SW 1271 (cell line): Measurements from ENCODE around the gene ITGAX.
"Not testable (repeated sequence)": the region's sequence is repeated elsewhere in the genome, so short reads cannot be mapped to it uniquely, and the experiment has no call there.

Source experiments
- DNase-seq, 2 experiments: peaks; one replicate each; lab custom pipeline; 2025; lab: John Stamatoyannopoulos, UW

ITGAX gene

DNA sequence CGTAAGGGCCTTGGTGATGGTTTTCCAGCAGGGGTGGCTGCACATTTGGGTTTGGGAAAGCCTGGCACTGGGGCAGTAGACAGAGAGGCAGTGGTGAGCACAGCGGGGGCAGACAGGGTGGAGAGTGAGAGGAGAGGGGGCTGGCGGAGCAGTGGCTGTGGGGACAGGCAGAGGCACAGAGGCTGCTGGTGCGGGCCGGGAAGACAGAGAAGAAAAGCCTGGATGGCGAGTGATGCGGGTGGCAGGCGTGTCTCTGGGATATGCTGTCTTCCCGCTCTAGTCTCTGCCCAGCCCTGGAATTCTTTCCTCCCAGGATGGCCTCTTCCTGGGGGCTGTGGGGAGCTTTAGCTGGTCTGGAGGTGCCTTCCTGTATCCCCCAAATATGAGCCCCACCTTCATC is 55.1 kb downstream of the ITGAX start:
- no peak for DNase-seq

DNA sequence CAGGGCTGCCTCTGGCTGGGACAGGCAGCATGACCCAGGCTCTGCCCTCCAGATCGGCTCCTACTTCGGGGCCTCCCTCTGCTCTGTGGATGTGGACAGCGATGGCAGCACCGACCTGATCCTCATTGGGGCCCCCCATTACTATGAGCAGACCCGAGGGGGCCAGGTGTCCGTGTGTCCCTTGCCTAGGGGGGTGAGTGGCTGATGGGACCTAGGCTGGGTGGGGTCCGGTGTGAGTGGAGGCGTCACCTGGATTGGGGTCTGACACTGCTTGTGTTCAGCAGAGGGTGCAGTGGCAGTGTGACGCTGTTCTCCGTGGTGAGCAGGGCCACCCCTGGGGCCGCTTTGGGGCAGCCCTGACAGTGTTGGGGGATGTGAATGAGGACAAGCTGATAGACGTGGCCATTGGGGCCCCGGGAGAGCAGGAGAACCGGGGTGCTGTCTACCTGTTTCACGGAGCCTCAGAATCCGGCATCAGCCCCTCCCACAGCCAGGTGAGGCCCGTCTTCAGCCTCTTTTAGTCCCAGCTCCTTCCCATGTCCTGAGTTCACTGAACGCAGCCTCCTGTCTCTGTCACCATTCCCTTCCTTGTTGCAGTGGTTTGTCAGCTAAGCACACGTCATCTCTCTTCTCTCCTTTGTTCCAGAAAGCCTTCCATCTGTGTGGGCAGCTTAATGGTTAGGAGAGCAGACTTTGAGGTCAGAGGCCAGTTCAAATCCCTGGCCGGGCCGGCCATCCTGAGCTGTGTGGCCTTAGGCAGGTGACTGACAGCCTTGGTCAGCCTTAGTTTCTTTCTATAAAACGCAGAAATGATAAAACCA is 56.3 kb downstream of the ITGAX start:
- DNase-seq = no peak

DNA sequence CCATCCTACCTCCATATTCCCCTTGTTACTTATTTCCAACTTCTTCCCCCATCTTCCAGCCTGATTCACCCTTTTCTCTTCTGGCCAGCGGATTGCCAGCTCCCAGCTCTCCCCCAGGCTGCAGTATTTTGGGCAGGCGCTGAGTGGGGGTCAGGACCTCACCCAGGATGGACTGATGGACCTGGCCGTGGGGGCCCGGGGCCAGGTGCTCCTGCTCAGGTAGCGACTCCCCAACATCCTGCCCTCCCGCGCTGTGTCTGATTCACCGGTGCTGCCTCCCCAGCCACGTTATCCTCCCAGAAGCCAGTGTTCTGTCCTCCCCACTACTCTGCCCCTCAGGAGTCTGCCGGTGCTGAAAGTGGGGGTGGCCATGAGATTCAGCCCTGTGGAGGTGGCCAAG is 57.8 kb downstream of the ITGAX start:
- no peak for DNase-seq

DNA sequence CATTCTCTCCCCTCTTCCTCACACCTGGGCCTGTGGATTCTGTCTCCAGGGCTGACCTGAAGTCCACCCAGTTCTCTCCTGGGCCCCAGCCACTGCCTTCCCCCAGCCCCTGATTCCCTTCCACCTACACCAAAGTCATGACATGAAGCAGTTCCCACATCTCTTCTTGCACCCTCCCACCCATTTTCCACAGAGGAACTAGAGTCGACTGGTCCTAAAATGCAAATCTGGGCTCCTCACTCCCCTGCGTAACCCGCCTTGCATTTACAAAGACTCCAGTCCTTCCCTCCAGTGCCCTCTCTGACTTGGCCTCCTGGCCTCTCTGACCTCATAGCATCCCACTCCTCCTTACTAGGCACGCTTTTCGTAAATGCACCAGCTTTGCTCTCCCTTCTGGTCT is 58.4 kb downstream of the ITGAX start:
- DNase-seq = no peak

DNA sequence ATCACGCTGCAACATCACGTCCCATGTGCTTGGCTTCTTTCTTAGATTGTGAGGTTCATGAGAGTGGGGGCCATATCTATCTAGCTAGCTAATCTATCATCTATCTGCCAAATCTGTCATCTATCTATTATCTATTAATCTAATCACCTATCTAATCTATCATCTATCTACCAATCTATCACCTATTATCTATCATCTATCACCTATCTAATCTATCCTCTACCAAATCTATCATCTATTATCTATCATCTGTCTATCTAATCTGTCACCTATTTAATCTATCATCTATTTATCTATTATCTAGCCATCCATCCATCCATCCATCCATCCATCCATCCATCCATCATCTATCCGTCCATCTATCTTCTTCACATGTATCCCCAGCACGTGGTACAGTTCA is 59.0 kb downstream of the ITGAX start:
- no peak for DNase-seq

DNA sequence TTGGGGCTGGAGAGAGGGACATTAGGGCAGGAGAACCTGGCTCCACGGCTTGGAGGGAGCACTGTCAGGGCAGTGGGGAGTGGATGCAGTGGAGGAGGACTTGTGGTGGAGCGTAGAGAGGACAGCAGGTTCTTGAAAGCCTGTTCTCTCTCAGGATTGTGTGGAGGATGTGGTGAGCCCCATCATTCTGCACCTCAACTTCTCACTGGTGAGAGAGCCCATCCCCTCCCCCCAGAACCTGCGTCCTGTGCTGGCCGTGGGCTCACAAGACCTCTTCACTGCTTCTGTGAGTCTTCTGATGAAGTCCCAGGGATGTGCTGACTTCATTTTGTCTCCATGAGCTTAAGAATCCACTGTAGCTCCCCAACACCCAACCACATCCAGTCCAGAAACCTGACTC is 59.7 kb downstream of the ITGAX start:
- no peak for DNase-seq

DNA sequence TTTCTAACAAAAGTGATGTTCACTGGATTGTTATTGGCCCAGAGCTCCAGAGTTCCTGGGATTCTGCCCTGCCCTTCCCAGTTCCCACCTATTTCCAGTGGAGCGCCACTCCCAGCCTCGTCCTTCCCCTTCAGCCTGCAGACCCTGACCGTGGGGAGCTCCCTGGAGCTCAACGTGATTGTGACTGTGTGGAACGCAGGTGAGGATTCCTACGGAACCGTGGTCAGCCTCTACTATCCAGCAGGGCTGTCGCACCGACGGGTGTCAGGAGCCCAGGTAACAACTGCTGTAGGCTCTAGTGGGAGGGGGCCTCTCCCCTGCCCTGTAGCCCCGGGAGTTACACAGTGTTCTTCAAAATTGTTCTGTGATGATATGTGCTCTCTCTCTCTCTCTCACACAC is 61.4 kb downstream of the ITGAX start:
- DNase-seq = no peak

DNA sequence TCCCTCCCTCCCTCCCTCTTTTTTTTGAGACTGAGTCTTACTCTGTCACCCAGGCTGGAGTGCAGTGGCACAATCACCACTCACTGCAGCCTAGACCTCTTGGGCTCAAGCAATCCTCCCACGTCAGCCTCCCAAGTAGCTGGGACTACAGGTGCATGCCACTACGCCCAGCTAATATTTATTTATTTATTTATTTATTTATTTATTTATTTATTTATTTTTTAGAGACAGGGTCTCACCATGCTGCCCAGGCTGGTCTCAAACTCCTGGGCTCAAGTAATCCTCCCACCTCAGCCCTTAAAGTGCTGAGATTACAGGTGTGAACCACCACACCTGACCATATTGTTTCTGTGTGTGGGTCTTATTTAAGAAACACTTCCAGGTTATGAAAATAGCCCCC is 62.1 kb downstream of the ITGAX start:
- DNase-seq = not testable (repeated sequence)

DNA sequence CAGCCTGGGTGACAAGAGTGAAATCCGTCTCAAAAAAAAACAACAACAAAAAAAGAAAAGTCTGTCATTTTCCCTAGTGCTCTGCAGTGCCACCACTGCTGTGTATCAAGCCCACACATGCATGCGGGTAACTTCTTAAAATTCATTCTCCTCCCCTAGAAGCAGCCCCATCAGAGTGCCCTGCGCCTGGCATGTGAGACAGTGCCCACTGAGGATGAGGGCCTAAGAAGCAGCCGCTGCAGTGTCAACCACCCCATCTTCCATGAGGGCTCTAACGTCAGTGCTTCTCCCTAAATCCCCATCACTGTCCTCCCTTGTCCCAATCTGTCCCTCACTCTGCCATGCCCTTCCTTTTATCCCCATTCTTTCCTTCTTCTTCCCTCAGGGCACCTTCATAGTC is 62.9 kb downstream of the ITGAX start:
- no peak for DNase-seq

DNA sequence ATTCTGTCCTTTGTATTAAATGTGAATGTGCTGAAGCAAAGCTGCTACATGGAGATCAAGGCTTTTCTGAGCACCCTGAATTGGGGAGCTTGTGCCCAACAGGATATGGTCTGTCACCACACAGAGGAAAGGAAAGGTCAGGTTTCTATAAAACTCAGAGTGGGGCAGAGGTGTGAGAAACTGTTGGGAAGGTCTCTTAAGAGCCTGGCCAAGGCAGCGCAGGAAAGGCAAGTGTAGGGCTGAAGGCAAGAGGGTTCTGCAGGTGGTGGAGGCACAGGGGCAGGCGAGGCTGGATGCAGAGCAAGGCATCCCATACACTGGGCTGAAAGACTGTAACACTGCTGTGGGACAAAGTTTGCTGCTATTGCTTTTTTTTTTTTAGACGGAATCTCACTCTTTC is 65.1 kb downstream of the ITGAX start:
- no peak for DNase-seq

DNA sequence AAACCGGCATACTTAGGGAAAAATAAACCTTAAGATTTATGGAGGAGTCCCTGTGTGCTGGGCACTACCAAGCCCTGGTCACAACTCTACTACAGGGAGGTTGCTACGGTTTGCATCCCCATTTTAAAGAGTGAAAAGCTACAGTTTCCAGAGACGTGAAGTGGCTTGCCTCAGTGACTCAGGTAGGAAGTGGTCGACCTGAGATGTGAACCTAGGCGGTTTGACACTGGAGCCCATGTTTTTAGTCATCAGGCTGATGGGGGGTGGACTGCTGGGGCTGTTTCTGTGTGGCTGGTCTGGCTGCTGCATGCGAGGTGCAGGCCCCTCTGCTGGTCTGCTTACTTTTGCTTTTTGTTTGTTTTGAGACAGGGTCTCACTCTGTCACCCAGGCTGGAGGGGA is 66.6 kb downstream of the ITGAX start:
- DNase-seq = no peak

DNA sequence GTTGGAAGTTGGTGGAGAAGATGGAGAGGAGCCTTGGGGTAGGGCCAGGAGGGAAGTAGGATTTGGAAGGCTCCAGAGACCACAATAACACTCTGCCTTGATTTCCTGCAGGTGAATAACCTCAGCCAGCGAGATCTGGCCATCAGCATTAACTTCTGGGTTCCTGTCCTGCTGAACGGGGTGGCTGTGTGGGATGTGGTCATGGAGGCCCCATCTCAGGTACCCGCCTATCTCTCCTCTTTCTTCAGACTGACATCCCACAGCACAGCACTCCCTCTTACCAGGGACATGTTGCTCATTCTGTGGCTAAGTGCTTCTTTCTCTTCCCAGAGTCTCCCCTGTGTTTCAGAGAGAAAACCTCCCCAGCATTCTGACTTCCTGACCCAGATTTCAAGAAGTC is 68.3 kb downstream of the ITGAX start:
- no peak for DNase-seq

DNA sequence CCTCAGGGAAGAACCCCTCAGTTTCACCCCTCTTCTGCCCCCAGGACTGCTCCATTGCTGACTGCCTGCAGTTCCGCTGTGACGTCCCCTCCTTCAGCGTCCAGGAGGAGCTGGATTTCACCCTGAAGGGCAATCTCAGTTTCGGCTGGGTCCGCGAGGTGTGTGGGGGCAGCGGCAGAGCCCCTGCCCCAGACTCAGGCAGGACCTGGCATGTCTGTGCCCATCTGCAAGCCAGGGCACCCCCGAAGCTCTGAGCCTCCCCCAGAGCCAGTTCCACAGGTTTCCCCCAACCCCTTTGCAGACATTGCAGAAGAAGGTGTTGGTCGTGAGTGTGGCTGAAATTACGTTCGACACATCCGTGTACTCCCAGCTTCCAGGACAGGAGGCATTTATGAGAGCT is 68.8 kb downstream of the ITGAX start:
- no peak for DNase-seq

DNA sequence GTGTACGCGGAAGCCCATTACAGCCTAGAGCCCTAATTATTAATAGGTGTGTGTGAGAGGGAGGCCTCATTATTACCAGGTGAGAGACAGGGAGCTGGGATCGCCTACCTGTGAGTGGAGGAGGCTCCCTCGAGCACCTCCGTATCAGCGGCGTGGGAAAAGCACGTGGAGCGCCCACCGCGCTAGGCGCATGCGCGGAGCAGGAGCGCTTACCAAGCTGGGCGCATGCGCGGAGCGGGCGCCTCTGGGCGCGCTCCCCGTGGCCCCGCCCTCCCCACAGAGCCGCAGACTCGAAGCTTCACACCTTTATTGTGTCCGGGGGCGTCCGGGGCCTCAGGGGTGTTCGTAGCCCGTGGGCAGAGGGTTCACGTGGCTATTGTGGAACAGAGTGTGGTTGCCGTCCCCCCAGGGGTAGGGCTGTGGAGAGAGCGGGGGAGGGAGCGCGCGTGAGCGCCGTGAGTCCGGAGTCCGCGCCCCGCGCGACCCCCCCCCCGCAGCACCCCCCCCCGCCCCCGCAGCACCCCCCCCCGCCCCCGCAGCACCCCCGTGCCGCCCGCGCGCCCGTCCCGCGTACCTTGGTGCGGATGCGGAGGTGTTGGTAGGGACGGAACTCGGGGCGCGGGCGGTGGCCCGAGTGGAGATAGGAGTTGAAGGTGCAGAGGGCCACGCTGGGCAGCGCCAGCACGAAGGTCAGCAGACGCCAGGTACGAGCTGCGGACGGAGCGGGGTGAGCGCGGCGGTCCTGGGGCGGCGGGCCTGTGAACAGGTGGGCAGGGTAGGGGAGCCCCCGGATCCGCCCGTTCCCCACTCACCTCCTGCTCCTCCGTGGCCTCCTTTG is 72.7 kb downstream of the ITGAX start:
- DNase-seq = peak in 1 of 2 experiments; percentile 41

DNA sequence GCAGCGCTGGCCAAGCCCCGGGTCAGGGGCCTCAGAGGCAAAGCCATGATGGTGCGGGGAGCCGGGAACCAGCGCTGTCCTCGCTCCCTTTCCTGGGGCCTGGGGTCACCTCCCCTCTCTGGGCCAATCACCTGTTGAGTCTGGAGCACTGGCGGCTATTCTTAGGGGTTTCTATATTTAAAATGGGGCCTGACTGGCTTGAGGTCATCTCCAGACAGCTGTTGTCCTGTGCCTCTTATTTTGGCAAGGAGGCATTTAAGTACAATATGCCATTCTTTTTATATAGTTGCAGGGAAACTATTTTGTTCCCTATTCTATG is 73.3 kb downstream of the ITGAX start, which contains the start of gene COX6A2:
COX6A2 (minus strand) TSS at position 82 of the 319 bp plus-strand sequence; CDS start at position 47, 35 bp downstream.
- no peak for DNase-seq

DNA sequence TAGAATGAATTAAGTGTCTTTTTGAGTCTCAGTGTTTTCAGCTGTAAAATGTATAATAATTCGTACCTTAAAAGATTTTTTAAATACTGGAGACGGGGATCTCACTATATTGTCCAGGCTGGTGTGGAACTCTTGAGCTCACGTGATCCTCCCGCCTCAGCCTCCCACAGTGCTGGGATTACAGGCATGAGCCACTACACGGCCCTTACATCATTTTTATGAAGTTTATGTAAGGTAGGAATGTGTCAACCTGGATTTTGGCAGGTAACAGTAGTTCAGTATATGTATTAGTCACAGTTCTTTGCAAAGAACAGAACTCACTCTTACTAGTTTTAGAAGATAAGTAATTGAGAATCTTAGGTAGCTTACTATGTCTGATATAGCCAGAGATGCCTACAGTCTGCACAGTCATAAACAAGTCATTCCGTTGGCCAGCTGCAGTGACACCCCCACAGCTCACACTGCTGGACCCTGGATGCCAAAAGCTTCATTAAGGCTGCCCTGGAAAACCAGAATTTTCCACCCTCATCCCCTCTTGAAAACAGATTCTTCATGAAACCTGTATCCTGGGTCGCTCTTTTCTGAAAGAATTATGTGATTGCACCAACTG is 73.8 kb downstream of the ITGAX start:
- no peak for DNase-seq

DNA sequence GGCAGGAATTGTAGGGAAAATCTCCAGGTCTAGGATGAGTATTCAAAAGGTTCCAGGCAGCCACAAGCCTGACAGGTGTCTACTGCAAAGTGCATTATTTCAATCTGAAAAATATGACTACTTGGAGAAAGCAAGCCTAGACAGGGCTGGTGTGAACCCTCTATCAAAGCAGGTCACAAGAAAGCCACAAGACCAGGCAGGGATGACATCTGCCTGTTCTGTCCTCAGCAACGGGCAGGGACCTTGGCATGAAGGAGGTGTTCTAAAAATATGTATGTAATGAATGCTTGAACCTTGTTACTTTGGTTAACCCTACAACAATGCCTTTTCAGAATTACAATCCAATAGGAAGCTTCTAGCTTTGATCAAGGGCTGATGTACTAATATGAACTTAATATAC is 74.3 kb downstream of the ITGAX start:
- no peak for DNase-seq

DNA sequence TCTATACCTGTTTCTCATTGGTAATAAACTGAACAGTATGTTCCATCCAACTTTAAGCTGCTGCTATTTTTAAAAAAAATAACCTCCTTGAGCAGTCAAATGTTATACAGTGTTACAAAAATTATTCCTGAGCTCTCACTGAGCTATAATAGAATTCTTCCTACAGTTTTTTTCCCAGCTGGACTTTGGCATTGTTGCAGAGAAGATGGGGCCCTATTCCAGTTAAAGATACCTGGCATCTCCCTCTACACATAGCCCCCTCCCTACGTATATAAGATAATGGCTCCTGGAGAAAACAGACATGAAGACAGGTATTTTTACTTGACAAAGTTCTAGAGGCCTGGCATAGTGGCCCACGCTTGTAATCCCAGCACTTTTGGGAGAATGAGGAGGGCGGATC is 74.8 kb downstream of the ITGAX start:
- no peak for DNase-seq

DNA sequence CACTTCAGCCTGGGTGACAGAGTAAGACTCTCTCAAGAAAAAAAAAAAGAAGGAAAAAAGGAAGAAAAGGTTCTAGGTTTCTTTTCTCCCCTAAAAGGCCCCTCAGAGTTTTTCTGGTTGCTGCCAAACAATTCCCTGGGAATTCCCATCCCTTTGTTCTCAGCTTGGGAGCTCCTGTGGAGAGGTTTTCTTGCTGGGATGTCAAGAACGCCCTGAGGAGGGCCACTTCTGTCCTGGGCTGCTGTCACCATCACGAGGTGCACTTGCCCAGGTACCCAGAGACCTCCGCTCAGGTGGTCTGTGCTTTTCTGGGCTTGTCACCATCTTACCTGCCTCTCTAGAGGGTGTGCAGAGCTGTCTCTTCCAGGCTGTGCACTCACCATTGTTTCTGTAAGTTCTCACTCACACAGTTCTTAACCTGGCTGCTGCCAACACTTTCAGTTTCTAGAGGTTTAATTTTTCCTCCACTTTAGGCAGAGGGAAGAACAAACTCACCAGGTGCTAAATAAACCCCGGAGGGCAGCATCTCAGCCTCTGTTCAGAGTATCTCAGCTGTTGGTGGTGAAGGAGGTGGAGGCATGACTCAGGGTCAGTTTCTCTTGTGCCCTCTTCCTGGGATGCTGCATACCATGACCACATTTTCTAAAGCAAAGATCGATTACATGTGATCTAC is 75.5 kb downstream of the ITGAX start:
- DNase-seq = no peak
